ENCODE measurements around the gene RNF5.

Gene RNF5

DNA sequence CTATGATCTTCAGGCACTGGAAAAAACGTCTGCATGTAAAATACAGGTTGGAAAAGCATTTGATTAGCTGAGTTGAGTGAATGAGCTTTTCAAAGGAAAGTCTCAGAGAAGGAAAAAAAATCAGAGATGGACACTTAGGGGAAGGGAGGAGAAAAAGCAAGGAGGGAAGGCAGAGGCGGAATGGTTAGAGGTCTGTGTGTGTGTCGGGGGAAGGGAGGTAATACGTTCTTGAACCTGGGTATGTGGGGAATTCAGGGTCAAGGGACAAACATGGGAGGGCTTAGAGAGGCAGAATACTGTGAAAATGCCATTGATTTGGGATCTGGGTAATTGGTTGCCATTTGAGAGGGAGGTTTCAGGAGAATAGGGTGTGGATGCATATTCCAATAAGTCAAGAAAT is 31.5 kb upstream of the RNF5 start:
- FAIRE-seq (no peak), DNase-seq (ENCODE audit: insufficient read length) (no peak)
- TF ChIP-seq TAF1 (IDR thresholded peaks at IDR 0.05; ENCODE audit: borderline replicate concordance, low read depth, low read length): no peak
- no peak for TF ChIP-seq POLR2A (IDR thresholded peaks at IDR 0.05; ENCODE audit: low read depth, low read length)
- TF ChIP-seq POLR2AphosphoS5 (IDR thresholded peaks at IDR 0.05; ENCODE audit: low read depth, low read length): no peak

DNA sequence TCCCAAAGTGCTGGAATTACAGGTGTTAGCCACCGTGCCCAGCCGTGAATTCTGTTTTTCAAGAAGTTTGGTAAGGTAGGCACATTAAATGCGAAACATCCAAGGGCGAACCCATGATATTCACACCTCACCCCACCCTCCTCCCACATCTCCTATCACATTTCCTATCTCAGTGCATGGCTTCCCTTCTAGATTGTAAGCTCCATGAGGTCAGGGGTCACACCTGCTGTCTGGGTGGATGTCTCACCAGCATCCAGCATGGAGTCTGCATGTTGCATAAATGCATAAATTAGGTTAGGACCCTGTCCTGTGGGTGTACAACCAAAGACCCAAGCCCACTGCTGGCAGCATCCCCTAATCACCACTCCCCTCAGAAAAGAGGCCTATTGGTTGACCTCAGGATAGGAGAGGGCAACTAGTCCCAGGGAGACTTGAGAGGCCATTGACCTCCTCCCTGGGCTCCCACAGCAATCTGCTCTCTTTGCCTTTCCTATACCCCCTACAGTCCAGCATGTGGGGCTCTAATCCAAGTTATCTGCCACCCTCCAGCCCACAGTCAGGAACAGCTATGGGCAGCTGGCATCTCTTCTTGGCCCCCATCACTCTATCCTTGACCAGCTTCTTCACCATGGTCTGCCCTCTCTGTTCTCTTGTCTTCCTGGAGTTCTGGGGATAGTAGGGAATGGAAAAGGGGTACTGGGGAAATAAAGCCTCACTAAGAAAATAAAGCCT is 30.6 kb upstream of the RNF5 start:
- FAIRE-seq (no peak), DNase-seq (ENCODE audit: insufficient read length) (no peak)
- no peak for TF ChIP-seq POLR2AphosphoS5 (IDR thresholded peaks at IDR 0.05; ENCODE audit: low read depth, low read length)
- TF ChIP-seq POLR2A (IDR thresholded peaks at IDR 0.05; ENCODE audit: low read depth, low read length): no peak
- TF ChIP-seq TAF1 (IDR thresholded peaks at IDR 0.05; ENCODE audit: borderline replicate concordance, low read depth, low read length): no peak

DNA sequence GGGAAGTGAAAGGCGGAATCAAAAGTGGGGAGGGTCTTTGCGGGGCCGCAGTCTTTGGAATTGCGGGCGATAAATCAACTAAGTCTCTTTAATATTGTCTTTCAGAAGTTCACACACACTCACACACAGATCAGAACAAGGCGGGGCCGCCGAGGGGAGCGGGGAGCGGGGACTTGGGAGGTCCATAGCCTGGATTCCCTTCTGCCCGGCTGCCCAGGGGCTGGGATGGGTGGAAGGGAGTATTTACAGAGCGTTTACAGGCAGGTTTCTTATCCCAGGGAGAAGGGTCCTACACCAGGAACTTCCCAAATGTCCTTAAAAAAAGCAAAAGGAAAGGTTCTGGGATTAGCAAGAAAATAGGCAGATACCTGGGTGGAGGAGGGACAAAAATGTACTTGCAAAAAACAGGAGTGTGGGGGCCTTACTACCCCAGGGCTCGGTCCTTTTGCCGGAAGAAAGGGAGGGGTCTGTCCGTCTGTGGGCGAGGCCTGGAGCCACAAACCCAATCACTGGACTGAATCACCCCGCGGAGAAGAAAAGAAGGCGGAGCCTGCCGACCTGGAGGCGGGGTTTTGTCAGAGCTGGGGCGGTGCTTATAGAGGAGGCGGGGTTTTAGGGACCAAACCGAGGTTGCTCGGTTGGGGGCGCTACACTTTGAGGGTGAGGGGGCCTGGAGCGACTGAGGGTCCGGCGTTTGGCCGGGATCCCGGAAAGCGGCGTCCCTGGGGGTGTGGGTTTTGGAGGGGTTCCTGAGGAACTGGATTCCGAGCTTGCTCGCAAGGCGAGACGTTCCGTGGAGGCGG is 29.7 kb upstream of the RNF5 start:
- no peak for FAIRE-seq
- no peak for TF ChIP-seq POLR2A (IDR thresholded peaks at IDR 0.05; ENCODE audit: low read depth, low read length)
- no peak for TF ChIP-seq POLR2AphosphoS5 (IDR thresholded peaks at IDR 0.05; ENCODE audit: low read depth, low read length)
- no peak for TF ChIP-seq TAF1 (IDR thresholded peaks at IDR 0.05; ENCODE audit: borderline replicate concordance, low read depth, low read length)
- no peak for DNase-seq (ENCODE audit: insufficient read length)

- FAIRE-seq: no peak
Observed at GRCh38 chr6:32149092-32149755, 29.0 kb upstream of the RNF5 start.

GRCh38 chr6:32149932-32150870 is 28.0 kb upstream of the RNF5 start:
- FAIRE-seq (no peak), DNase-seq (ENCODE audit: insufficient read length) (no peak)
- TF ChIP-seq POLR2AphosphoS5 (IDR thresholded peaks at IDR 0.05; ENCODE audit: low read depth, low read length) (no peak), TAF1 (IDR thresholded peaks at IDR 0.05; ENCODE audit: borderline replicate concordance, low read depth, low read length) (no peak), POLR2A (IDR thresholded peaks at IDR 0.05; ENCODE audit: low read depth, low read length) (no peak)

More at GRCh38 chr6:32149092-32149755, 29.0 kb upstream of the RNF5 start:
- DNase-seq (ENCODE audit: insufficient read length): no peak
- TF ChIP-seq POLR2A (IDR thresholded peaks at IDR 0.05; ENCODE audit: low read depth, low read length) (no peak), POLR2AphosphoS5 (IDR thresholded peaks at IDR 0.05; ENCODE audit: low read depth, low read length) (no peak), TAF1 (IDR thresholded peaks at IDR 0.05; ENCODE audit: borderline replicate concordance, low read depth, low read length) (no peak)

- FAIRE-seq: no peak
- DNase-seq (ENCODE audit: insufficient read length): no peak
- no peak for TF ChIP-seq POLR2AphosphoS5 (IDR thresholded peaks at IDR 0.05; ENCODE audit: low read depth, low read length)
- no peak for TF ChIP-seq TAF1 (IDR thresholded peaks at IDR 0.05; ENCODE audit: borderline replicate concordance, low read depth, low read length)
- no peak for TF ChIP-seq POLR2A (IDR thresholded peaks at IDR 0.05; ENCODE audit: low read depth, low read length)
Observed at GRCh38 chr6:32151181-32151862, 26.9 kb upstream of the RNF5 start.

GRCh38 chr6:32151863-32152768 is 26.1 kb upstream of the RNF5 start, which contains the start of gene PRRT1:
TSS of gene PRRT1 (minus strand) at chr6:32151939. CDS start at chr6:32151827, 112 bp downstream.
- TF ChIP-seq POLR2AphosphoS5 (IDR thresholded peaks at IDR 0.05; ENCODE audit: low read depth, low read length) (no peak), TAF1 (IDR thresholded peaks at IDR 0.05; ENCODE audit: borderline replicate concordance, low read depth, low read length) (no peak), POLR2A (IDR thresholded peaks at IDR 0.05; ENCODE audit: low read depth, low read length) (no peak)
- DNase-seq (ENCODE audit: insufficient read length) (no peak), FAIRE-seq (no peak)

- TF ChIP-seq POLR2A (IDR thresholded peaks at IDR 0.05; ENCODE audit: low read depth, low read length) (no peak), TAF1 (IDR thresholded peaks at IDR 0.05; ENCODE audit: borderline replicate concordance, low read depth, low read length) (no peak), POLR2AphosphoS5 (IDR thresholded peaks at IDR 0.05; ENCODE audit: low read depth, low read length) (no peak)
- no peak for FAIRE-seq
- DNase-seq (ENCODE audit: insufficient read length): no peak
Observed at GRCh38 chr6:32152769-32153563, 25.2 kb upstream of the RNF5 start.

Measured in GM12892 (cell line).